IPS DF 4.7 (cell line): ENCODE results near the gene DDX41.
"Not testable (repeated sequence)": the region's sequence is repeated elsewhere in the genome, so short reads cannot be mapped to it uniquely, and the experiment has no call there.

Source experiments
- DNase-seq: peaks from one replicate; pipeline ENCODE4 v3.0.0-alpha.2; 2013; ENCODE audit warnings: low spot score; ENCODE audit errors: extremely low read depth

The DDX41 gene

GRCh38 chr5:177498013-177498787, 18.6 kb downstream of the DDX41 start:
- no peak for DNase-seq

- DNase-seq, result no peak
These were observed 19.3 kb downstream of the DDX41 start, which contains the start of gene PDLIM7 for GRCh38 chr5:177497292-177498012. Gene PDLIM7, minus strand, starts transcription at chr5:177497604. Its CDS starts 1,092 bp downstream, at chr5:177496512.

- DNase-seq, result no peak
These were observed 20.0 kb downstream of the DDX41 start for GRCh38 chr5:177496727-177497291.

- no peak for DNase-seq
These were observed 20.6 kb downstream of the DDX41 start for GRCh38 chr5:177496070-177496726.

- DNase-seq, result no peak
These were observed 21.3 kb downstream of the DDX41 start for GRCh38 chr5:177495243-177496060.

GRCh38 chr5:177494346-177495195, 22.2 kb downstream of the DDX41 start:
- DNase-seq, result no peak

- no peak for DNase-seq
These were observed 22.9 kb downstream of the DDX41 start for GRCh38 chr5:177493795-177494345.

- no peak for DNase-seq
These were observed 23.9 kb downstream of the DDX41 start for GRCh38 chr5:177492841-177493240.

GRCh38 chr5:177491983-177492746, 24.6 kb downstream of the DDX41 start:
- DNase-seq, result no peak

GRCh38 chr5:177491429-177491945, 25.3 kb downstream of the DDX41 start:
- DNase-seq, result no peak

- no peak for DNase-seq
These were observed 25.8 kb downstream of the DDX41 start for GRCh38 chr5:177490992-177491391.

- DNase-seq, result no peak
These were observed 26.3 kb downstream of the DDX41 start for GRCh38 chr5:177490311-177490991.

GRCh38 chr5:177489119-177489716, 27.5 kb downstream of the DDX41 start:
- DNase-seq, result no peak

GRCh38 chr5:177487975-177488374, 28.8 kb downstream of the DDX41 start:
- no peak for DNase-seq

GRCh38 chr5:177487144-177487543, 29.6 kb downstream of the DDX41 start:
- no peak for DNase-seq

GRCh38 chr5:177486256-177486655, 30.5 kb downstream of the DDX41 start:
- DNase-seq, result no peak

- DNase-seq, result not testable (repeated sequence)
These were observed 31.0 kb downstream of the DDX41 start for GRCh38 chr5:177485753-177486152.
